ENCODE measurements around the gene NMS. TPM values are rescaled to one million over a fixed set of nuclear protein-coding genes. Genes with fewer than 3 reads are reported as not detected.

NMS gene
- total and polyA plus RNA-seq, 2 of the 8 experiments (the other 6 are each of a cell fraction or from before 2014, with no cell fraction given): not detected

- no peak for TF ChIP-seq CHD7 (IDR thresholded peaks at IDR 0.05; ENCODE audit: insufficient replicate concordance, low read length)
- no peak for TF ChIP-seq POLR2AphosphoS5 (IDR thresholded peaks at IDR 0.05; ENCODE audit: low read depth, low read length)
- no peak for TF ChIP-seq RFX5 (IDR thresholded peaks at IDR 0.05; ENCODE audit: borderline replicate concordance, low read depth, low read length)
- TF ChIP-seq TBP (IDR thresholded peaks at IDR 0.05; ENCODE audit: low read depth, low read length): no peak
- no peak for TF ChIP-seq TEAD4 (IDR thresholded peaks at IDR 0.05; ENCODE audit: low read depth, low read length)
- TF ChIP-seq CBX5 (IDR thresholded peaks at IDR 0.05; ENCODE audit: low read depth, low read length): no peak
- TF ChIP-seq POLR2A (IDR thresholded peaks at IDR 0.05; ENCODE audit: control extremely low read depth in 1 of 2, low read depth in 2 of 2, low read length in 2 of 2): no peak
- no peak for TF ChIP-seq JUN (IDR thresholded peaks at IDR 0.05; ENCODE audit: low read depth, low read length)
- no peak for TF ChIP-seq KDM1A (IDR thresholded peaks at IDR 0.05; ENCODE audit: borderline replicate concordance, low read length)
- no peak for TF ChIP-seq CEBPB (IDR thresholded peaks at IDR 0.05; ENCODE audit: low read depth, low read length)
- TF ChIP-seq GABPA (IDR thresholded peaks at IDR 0.05; ENCODE audit: borderline replicate concordance, insufficient read depth, low read length): no peak
- no peak for TF ChIP-seq SP2 (IDR thresholded peaks at IDR 0.05; ENCODE audit: low read length)
- TF ChIP-seq MAFK (IDR thresholded peaks at IDR 0.05; ENCODE audit: low read depth, low read length): no peak
- no peak for TF ChIP-seq BCL11A (IDR thresholded peaks at IDR 0.05; ENCODE audit: low read depth in 2 of 2, low read length in 2 of 2)
Observed at GRCh38 chr2:100427111-100427510, 43.2 kb upstream of the NMS start (continued).

All from H1 (cell line).